Naive thymus-derived CD4-positive, alpha-beta T cell (primary cell): Measurements from ENCODE around the gene DOCK2. TPM values are rescaled to one million over a fixed set of nuclear protein-coding genes. Genes with fewer than 3 reads are reported as not detected.

Source experiments
- ATAC-seq: fragments of 150-1000 bp; cut with Tn5 transposase; 2 replicates; pipeline ENCODE4 v1.10.0; 2021; ENCODE audit warnings: mild to moderate bottlenecking, moderate library complexity
- CTCF ChIA-PET: fragments of 350-600 bp; sonication (Branson Sonifier 250); formaldehyde crosslinking; loops from one replicate; lab custom pipeline; 2021; ENCODE audit warnings: antibody characterized with exemption; lab: Charles Lee
- POLR2A ChIA-PET: fragments of 350-600 bp; sonication (Branson Sonifier 250); formaldehyde crosslinking; loops from one replicate; lab custom pipeline; 2021; ENCODE audit warnings: antibody characterized with exemption, inconsistent platforms; lab: Charles Lee
- DNase-seq, 9 donors: peaks; one replicate each; pipeline versions ENCODE4 v3.0.0 to v3.0.0-alpha.2; 2020 to 2022; ENCODE audit warnings: mixed read lengths in 1 of 9
- H3K27ac ChIP-seq: one replicate; pipeline ENCODE4 v1.7.0; 2013; ENCODE audit warnings: mild to moderate bottlenecking, low read depth, low read length, moderate library complexity
- H3K27me3 ChIP-seq, 2 donors: one replicate each; pipeline ENCODE4 v1.7.0; 2013; ENCODE audit warnings: low read length in 2 of 2, mild to moderate bottlenecking in 2 of 2, moderate library complexity in 2 of 2; ENCODE audit not compliant: control insufficient read depth in 2 of 2, insufficient read depth in 2 of 2
- H3K36me3 ChIP-seq, 3 experiments: 1 replicate in 2 of 3; 2 replicates in 1 of 3; pipeline ENCODE4 v1.7.0; 2013; ENCODE audit warnings: low read length in 3 of 3, mild to moderate bottlenecking in 3 of 3, moderate library complexity in 1 of 3; ENCODE audit not compliant: insufficient read depth in 3 of 3, control insufficient read depth in 2 of 3
- H3K4me1 ChIP-seq, 2 donors: one replicate each; pipeline ENCODE4 v1.7.0; 2013; ENCODE audit warnings: low read length in 2 of 2, mild to moderate bottlenecking in 2 of 2, moderate library complexity in 1 of 2; ENCODE audit not compliant: control insufficient read depth in 2 of 2, insufficient read depth in 2 of 2
- H3K4me3 ChIP-seq: 2 replicates; pipeline ENCODE4 v1.7.0; 2013; ENCODE audit warnings: mild to moderate bottlenecking, low read length
- H3K9me3 ChIP-seq, 3 experiments: 1 replicate in 2 of 3; 2 replicates in 1 of 3; pipeline ENCODE4 v1.7.0; 2013; ENCODE audit warnings: low read length in 3 of 3; ENCODE audit not compliant: control insufficient read depth in 2 of 3
- H3K27ac Mint-ChIP-seq, 9 donors: one replicate each; pipeline ENCODE4 v1.8.0; 2020 to 2022; ENCODE audit warnings: mixed read lengths in 9 of 9, mild to moderate bottlenecking in 8 of 9, moderate library complexity in 5 of 9, inconsistent platforms in 2 of 9
- H3K27me3 Mint-ChIP-seq, 5 donors: one replicate each; pipeline ENCODE4 v1.8.0; 2021 to 2022; ENCODE audit warnings: mixed read lengths in 5 of 5, mild to moderate bottlenecking in 1 of 5
- H3K36me3 Mint-ChIP-seq, 5 donors: one replicate each; pipeline ENCODE4 v1.8.0; 2020 to 2022; ENCODE audit warnings: mixed read lengths in 5 of 5, mild to moderate bottlenecking in 3 of 5, inconsistent platforms in 1 of 5
- H3K4me1 Mint-ChIP-seq, 7 donors: one replicate each; pipeline ENCODE4 v1.8.0; 2020 to 2022; ENCODE audit warnings: mixed read lengths in 7 of 7, mild to moderate bottlenecking in 3 of 7, inconsistent platforms in 1 of 7
- H3K4me3 Mint-ChIP-seq, 10 donors: one replicate each; pipeline ENCODE4 v1.8.0; 2020 to 2022; ENCODE audit warnings: mild to moderate bottlenecking in 10 of 10, mixed read lengths in 10 of 10, moderate library complexity in 6 of 10, inconsistent platforms in 2 of 10
- H3K9me3 Mint-ChIP-seq, 11 donors: one replicate each; pipeline ENCODE4 v1.8.0; 2020 to 2022; ENCODE audit warnings: mixed read lengths in 11 of 11, mild to moderate bottlenecking in 4 of 11, inconsistent platforms in 1 of 11, moderate library complexity in 1 of 11
- intact Hi-C, 2 donors: fragments of 100-400 bp; cut with micrococcal nuclease; formaldehyde crosslinking; loops; one replicate each; pipeline ENCODE4 v1.15.1; 2023
- polyA plus RNA-seq, 2 donors: library from polyadenylated mRNA; unstranded; fragments of 300-500 nt; fragmentation: Illumina TruSeq; gene quantifications; one replicate each; pipeline ENCODE4 v1.2.3, GENCODE V29; 2021
- total RNA-seq, 6 experiments: library from RNA in 5 of 6; stranded (reverse) in 5 of 6; gene quantifications; 1 replicate in 5 of 6; 2 replicates in 1 of 6; pipeline ENCODE4 v1.2.3 and lab custom pipeline; 2021 to 2026

Gene DOCK2
- total and polyA plus RNA-seq, 7 experiments from 2014 or later, result 63.7 to 345 (median 202) TPM

- H3K4me3 ChIP-seq, result no peak within 1 kb of the TSS
- Mint-ChIP-seq H3K4me1 (peaks cover 0 to 5% (median 0%) of the 10 kb centered on the region in 7 donors), H3K27ac (peak within 1 kb of the TSS in 3 of 9 donors; percentile 9 to 28 (median 10)), H3K9me3 (peaks cover 0 to 1% (median 0%) of the 10 kb centered on the region in 11 donors), H3K4me3 (no peak within 1 kb of the TSS), H3K36me3 (peaks cover 12 to 46% (median 28%) of the 10 kb centered on the region in 5 donors), H3K27me3 (no peaks in the 10 kb centered on the region)
- intact Hi-C loops, result loop anchor here in 1 of 2 donors (10.0 kb wide), 1 partner anchor 226 kb away; no protein-coding TSS in a partner anchor
- no peaks in the 10 kb centered on the region for H3K9me3 ChIP-seq
- H3K36me3 ChIP-seq, result peaks cover 13 to 36% (median 15%) of the 10 kb centered on the region in 3 experiments
- ATAC-seq (peak; percentile 53), DNase-seq (peak in 1 of 9 donors; percentile 23)
- POLR2A ChIA-PET, result no interaction called here
- CTCF ChIA-PET, result interaction anchor here (0.9 kb wide), 1 partner anchor 366 kb away, joined by 3 read pairs; no protein-coding TSS in a partner anchor
- H3K27me3 ChIP-seq, result no peaks in the 10 kb centered on the region
- H3K27ac ChIP-seq, result no peak within 1 kb of the TSS
- H3K4me1 ChIP-seq, result no peaks in the 10 kb centered on the region
Observed at GRCh38 chr5:169980418-169981053, 343.5 kb downstream of the DOCK2 start, which contains the start of gene INSYN2B. INSYN2B (minus strand) TSS chr5:169980495; CDS start chr5:169883898, 96,597 bp downstream.

DNA sequence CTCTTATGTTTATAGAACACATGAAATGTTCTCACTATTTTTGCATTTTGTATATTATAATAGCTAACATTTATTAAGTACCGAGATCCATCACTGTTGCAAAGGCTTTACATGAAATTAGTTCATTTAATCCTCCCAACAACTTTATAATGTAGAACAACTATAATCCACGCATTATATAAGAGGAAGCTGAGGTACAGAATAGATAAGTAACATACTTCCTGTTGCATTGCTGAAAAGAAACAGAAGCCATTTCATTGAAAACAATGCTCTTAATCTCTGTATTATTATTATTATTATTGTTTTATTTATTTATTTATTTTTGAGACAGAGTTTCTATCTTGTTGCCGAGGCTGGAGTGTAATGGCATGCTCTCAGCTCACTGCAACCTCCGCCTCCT, 351.1 kb downstream of the DOCK2 start:
- DNase-seq, result no peak
- ATAC-seq, result no peak
- H3K27me3 Mint-ChIP-seq, result no peaks in the 10 kb centered on the region
- Histone ChIP-seq H3K9me3 (no peaks in the 10 kb centered on the region), H3K36me3 (peaks cover 17 to 85% (median 26%) of the 10 kb centered on the region in 3 experiments), H3K4me1 (no peaks in the 10 kb centered on the region), H3K27me3 (no peaks in the 10 kb centered on the region), H3K27ac (no peak overlapping the region), H3K4me3 (no peak overlapping the region)
- peaks cover 0 to 6% (median 0%) of the 10 kb centered on the region in 7 donors for H3K4me1 Mint-ChIP-seq
- intact Hi-C loops, result loop anchor here in 1 of 2 donors (10.0 kb wide), 1 partner anchor 233 kb away; no protein-coding TSS in a partner anchor
- H3K36me3 Mint-ChIP-seq, result peaks cover 19 to 76% (median 53%) of the 10 kb centered on the region in 5 donors
- ChIA-PET POLR2A (interaction anchor here (0.6 kb wide), 1 partner anchor 62 kb away, joined by 5 read pairs; no protein-coding TSS in a partner anchor), CTCF (no interaction called here)
- H3K27ac Mint-ChIP-seq, result no peak overlapping the region
- H3K4me3 Mint-ChIP-seq, result no peak overlapping the region
- H3K9me3 Mint-ChIP-seq, result peaks cover 0 to 1% (median 0%) of the 10 kb centered on the region in 11 donors

DNA sequence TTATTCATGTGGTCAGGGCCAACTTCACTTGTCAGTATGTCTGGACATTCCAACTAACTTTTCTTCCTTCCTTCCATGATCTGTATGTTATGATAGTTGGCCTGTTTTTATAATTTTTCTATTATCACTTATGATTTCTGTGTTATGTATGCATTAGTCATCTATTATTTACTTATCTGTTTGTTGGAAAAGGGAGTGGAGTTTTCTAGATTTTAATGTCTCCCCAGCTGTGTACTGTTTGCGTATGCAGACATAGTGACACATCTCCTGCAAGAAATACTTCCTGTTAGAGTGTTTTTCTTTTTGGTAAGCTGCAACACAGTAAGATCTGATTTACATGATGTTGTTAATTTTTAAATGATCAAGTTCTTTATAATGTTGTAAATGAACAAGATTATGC, 351.9 kb downstream of the DOCK2 start:
- Mint-ChIP-seq H3K36me3 (peaks cover 19 to 77% (median 57%) of the 10 kb centered on the region in 5 donors), H3K4me3 (no peak overlapping the region), H3K27ac (peak overlapping the region in 1 of 9 donors; percentile 45), H3K9me3 (no peaks in the 10 kb centered on the region), H3K27me3 (no peaks in the 10 kb centered on the region), H3K4me1 (peaks cover 0 to 6% (median 0%) of the 10 kb centered on the region in 7 donors)
- Histone ChIP-seq H3K27me3 (no peaks in the 10 kb centered on the region), H3K9me3 (no peaks in the 10 kb centered on the region), H3K4me3 (no peak overlapping the region), H3K36me3 (peaks cover 12 to 78% (median 22%) of the 10 kb centered on the region in 3 experiments), H3K4me1 (no peaks in the 10 kb centered on the region), H3K27ac (no peak overlapping the region)
- intact Hi-C loops, result loop anchor here in 1 of 2 donors (10.0 kb wide), 1 partner anchor 234 kb away; no protein-coding TSS in a partner anchor
- DNase-seq (no peak), ATAC-seq (no peak)
- POLR2A ChIA-PET, result no interaction called here
- CTCF ChIA-PET, result no interaction called here

GRCh38 chr5:169989365-169989764, 352.3 kb downstream of the DOCK2 start:
- CTCF ChIA-PET, result no interaction called here
- peaks cover 0 to 6% (median 0%) of the 10 kb centered on the region in 7 donors for H3K4me1 Mint-ChIP-seq
- no peak overlapping the region for H3K4me3 Mint-ChIP-seq
- H3K9me3 Mint-ChIP-seq, result no peaks in the 10 kb centered on the region
- peaks cover 19 to 77% (median 57%) of the 10 kb centered on the region in 5 donors for H3K36me3 Mint-ChIP-seq
- no peak for DNase-seq
- H3K27me3 ChIP-seq, result no peaks in the 10 kb centered on the region
- H3K27ac Mint-ChIP-seq, result no peak overlapping the region
- H3K4me1 ChIP-seq, result no peaks in the 10 kb centered on the region
- no peaks in the 10 kb centered on the region for H3K27me3 Mint-ChIP-seq
- H3K4me3 ChIP-seq, result no peak overlapping the region
- H3K27ac ChIP-seq, result no peak overlapping the region
- H3K36me3 ChIP-seq, result peaks cover 8 to 78% (median 17%) of the 10 kb centered on the region in 3 experiments
- POLR2A ChIA-PET, result no interaction called here
- H3K9me3 ChIP-seq, result no peaks in the 10 kb centered on the region
- intact Hi-C loops, result loop anchor here in 1 of 2 donors (10.0 kb wide), 1 partner anchor 235 kb away; no protein-coding TSS in a partner anchor
- ATAC-seq, result no peak

DNA sequence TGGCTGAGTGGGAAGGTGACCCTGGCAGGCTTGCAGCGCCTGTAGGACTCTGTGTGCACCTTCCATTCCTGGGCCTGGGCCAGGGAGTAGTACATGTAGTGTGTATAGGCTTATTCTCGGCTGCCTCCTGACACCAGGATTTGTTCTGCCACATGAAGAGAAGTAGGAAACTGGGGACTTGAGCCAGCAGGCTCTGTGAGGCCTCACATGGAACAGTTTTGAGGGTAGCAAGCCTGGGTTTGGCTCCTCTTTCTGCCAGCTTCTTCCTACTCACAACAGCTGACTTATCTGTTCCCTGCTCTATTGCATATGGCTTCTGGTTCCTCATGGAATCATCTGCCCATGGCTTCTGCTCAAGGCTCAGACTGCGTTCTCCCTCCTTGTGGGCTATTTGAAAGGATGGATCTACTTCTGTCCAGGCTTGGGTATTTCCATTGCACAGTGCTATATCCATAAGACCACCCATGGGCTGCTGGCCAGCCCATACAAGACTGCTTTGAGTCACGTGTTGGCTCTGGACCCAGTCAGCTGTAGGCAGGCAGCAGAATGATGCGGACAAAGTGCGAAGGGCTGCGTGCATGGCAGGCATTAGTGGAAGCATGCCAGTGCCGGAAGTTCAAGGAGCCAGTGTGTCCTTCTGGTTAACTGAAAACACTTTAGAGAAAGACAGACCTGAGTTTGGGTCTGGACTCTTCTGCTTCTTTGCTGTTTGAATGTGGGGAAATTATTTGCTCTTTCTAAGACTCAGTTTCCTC, 354.2 kb downstream of the DOCK2 start:
- CTCF ChIA-PET, result no interaction called here
- Mint-ChIP-seq H3K9me3 (no peaks in the 10 kb centered on the region), H3K36me3 (peaks cover 19 to 74% (median 51%) of the 10 kb centered on the region in 5 donors), H3K27me3 (no peaks in the 10 kb centered on the region), H3K4me1 (peaks cover 0 to 8% (median 0%) of the 10 kb centered on the region in 7 donors), H3K4me3 (no peak overlapping the region), H3K27ac (peak overlapping the region in 1 of 9 donors; percentile 35)
- intact Hi-C loops, result no loop called here
- Histone ChIP-seq H3K9me3 (no peaks in the 10 kb centered on the region), H3K27ac (no peak overlapping the region), H3K36me3 (peaks cover 11 to 78% (median 14%) of the 10 kb centered on the region in 3 experiments), H3K27me3 (no peaks in the 10 kb centered on the region), H3K4me1 (no peaks in the 10 kb centered on the region), H3K4me3 (no peak overlapping the region)
- ATAC-seq, result no peak
- POLR2A ChIA-PET, result no interaction called here
- DNase-seq, result no peak

- Histone ChIP-seq H3K9me3 (no peaks in the 10 kb centered on the region), H3K4me1 (no peaks in the 10 kb centered on the region), H3K4me3 (no peak overlapping the region), H3K36me3 (peaks cover 11 to 71% (median 17%) of the 10 kb centered on the region in 3 experiments), H3K27ac (no peak overlapping the region), H3K27me3 (no peaks in the 10 kb centered on the region)
- H3K9me3 Mint-ChIP-seq, result no peaks in the 10 kb centered on the region
- H3K4me3 Mint-ChIP-seq, result no peak overlapping the region
- no peaks in the 10 kb centered on the region for H3K27me3 Mint-ChIP-seq
- CTCF ChIA-PET, result no interaction called here
- H3K27ac Mint-ChIP-seq, result no peak overlapping the region
- peaks cover 0 to 8% (median 0%) of the 10 kb centered on the region in 7 donors for H3K4me1 Mint-ChIP-seq
- intact Hi-C loops, result no loop called here
- H3K36me3 Mint-ChIP-seq, result peaks cover 20 to 71% (median 46%) of the 10 kb centered on the region in 5 donors
- DNase-seq (no peak), ATAC-seq (no peak)
- POLR2A ChIA-PET, result no interaction called here
Observed at GRCh38 chr5:169992789-169993484, 355.9 kb downstream of the DOCK2 start.
